BJ (cell line): ENCODE results near the gene RPS6KA2. TPM values are rescaled to one million over a fixed set of nuclear protein-coding genes. Genes with fewer than 3 reads are reported as not detected.

Source experiments
- CTCF ChIA-PET: fragments of 350-600 bp; formaldehyde crosslinking; extraction: SDS; loops from one replicate; lab custom pipeline; 2021; ENCODE audit warnings: antibody characterized with exemption, inconsistent platforms; lab: Yijun Ruan, JAX
- POLR2A ChIA-PET: fragments of 300-600 bp; sonication (Branson Sonifier 250); formaldehyde crosslinking; extraction: SDS; loops from one replicate; lab custom pipeline; 2021; ENCODE audit warnings: antibody characterized with exemption; lab: Charles Lee
- DNase-seq: peaks from one replicate; pipeline ENCODE4 v3.0.0-alpha.2; 2011; ENCODE audit warnings: low read depth
- H3K27me3 ChIP-seq: 2 replicates; pipeline ENCODE4 v1.6.0; 2011; ENCODE audit warnings: low read length; ENCODE audit not compliant: control insufficient read depth, insufficient read depth
- H3K36me3 ChIP-seq: 2 replicates; pipeline ENCODE4 v1.5.1; 2011; ENCODE audit warnings: low read length; ENCODE audit not compliant: control insufficient read depth, insufficient read depth
- H3K4me3 ChIP-seq: 2 replicates; pipeline ENCODE4 v1.5.1; 2011; ENCODE audit warnings: low read depth, mild to moderate bottlenecking, control low read depth, low read length
- polyA plus RNA-seq: library from polyadenylated mRNA; depleted of rRNA; stranded (reverse); fragments of >200 nt; gene quantifications from 2 replicates; pipeline ENCODE4 v1.2.3, GENCODE V29; 2011
- TF ChIP-seq, protein P1 (sequence below): IDR thresholded peaks from 2 replicates; pipeline ENCODE4 v1.5.1; 2011; ENCODE audit warnings: low read depth, mild to moderate bottlenecking, control low read depth, inconsistent platforms, low read length, moderate library complexity; ENCODE audit not compliant: insufficient read depth

The RPS6KA2 gene
- polyA plus RNA-seq, 1 experiment, result 80.8 TPM

- DNase-seq, result no peak
- Histone ChIP-seq H3K36me3 (peaks cover 6% of the 10 kb centered on the region), H3K4me3 (no peak overlapping the region), H3K27me3 (no peaks in the 10 kb centered on the region)
- ChIA-PET CTCF (interaction anchor here (1.3 to 2.1 kb wide), 2 partner anchors 9 to 14 kb away, joined by 3 to 11 read pairs; no protein-coding TSS in a partner anchor), POLR2A (no interaction called here)
- TF ChIP-seq, protein P1, sequence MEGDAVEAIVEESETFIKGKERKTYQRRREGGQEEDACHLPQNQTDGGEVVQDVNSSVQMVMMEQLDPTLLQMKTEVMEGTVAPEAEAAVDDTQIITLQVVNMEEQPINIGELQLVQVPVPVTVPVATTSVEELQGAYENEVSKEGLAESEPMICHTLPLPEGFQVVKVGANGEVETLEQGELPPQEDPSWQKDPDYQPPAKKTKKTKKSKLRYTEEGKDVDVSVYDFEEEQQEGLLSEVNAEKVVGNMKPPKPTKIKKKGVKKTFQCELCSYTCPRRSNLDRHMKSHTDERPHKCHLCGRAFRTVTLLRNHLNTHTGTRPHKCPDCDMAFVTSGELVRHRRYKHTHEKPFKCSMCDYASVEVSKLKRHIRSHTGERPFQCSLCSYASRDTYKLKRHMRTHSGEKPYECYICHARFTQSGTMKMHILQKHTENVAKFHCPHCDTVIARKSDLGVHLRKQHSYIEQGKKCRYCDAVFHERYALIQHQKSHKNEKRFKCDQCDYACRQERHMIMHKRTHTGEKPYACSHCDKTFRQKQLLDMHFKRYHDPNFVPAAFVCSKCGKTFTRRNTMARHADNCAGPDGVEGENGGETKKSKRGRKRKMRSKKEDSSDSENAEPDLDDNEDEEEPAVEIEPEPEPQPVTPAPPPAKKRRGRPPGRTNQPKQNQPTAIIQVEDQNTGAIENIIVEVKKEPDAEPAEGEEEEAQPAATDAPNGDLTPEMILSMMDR, result no peak
Measured at GRCh38 chr6:166516251-166516884, 110.7 kb downstream of the RPS6KA2 start.

DNA sequence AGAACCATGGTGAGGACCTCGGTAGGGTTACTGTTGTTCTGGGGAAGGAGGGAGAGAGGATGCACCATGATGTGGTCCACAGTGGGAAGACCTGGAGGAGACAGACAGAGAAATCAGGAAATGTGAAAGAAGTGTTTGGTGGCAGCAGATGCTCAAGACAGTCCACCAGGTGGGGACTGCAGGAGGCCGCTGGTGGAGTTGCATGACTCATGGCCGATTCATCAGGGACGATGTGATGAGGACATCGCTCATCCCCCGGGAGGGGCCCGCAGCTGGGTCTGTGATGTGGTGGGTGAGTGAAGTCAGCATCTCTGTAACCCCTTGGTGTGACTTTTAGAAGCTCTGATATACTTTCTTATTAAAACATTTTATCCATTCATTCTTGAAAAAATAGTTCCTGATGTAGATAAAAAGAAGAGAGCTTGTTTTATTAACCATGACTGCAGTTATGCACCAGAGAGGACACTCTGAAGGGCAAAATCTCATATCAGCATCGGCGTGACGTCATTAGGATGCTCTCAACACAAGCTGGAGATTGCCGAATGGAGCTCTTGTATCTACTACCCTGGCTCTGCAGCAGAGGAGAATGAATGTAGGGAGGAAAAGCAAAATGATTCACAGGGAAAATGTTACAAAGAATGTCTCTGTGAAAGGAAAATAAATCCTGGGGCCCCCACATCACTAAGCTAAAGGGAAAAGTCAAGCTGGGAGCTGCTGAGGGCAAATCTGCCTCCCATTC is 111.8 kb downstream of the RPS6KA2 start:
- Histone ChIP-seq H3K4me3 (no peak overlapping the region), H3K36me3 (peaks cover 3% of the 10 kb centered on the region; the same call in 1 of the 2 replicates), H3K27me3 (no peaks in the 10 kb centered on the region)
- ChIA-PET POLR2A (no interaction called here), CTCF (interaction anchor here (0.6 to 2.1 kb wide), 9 partner anchors 10 to 178 kb away, joined by 3 to 11 read pairs (median 3); partner anchors contain the start of gene RPS6KA2)
- TF ChIP-seq, protein P1, result peak; percentile 63
- DNase-seq, result peak; percentile 25

DNA sequence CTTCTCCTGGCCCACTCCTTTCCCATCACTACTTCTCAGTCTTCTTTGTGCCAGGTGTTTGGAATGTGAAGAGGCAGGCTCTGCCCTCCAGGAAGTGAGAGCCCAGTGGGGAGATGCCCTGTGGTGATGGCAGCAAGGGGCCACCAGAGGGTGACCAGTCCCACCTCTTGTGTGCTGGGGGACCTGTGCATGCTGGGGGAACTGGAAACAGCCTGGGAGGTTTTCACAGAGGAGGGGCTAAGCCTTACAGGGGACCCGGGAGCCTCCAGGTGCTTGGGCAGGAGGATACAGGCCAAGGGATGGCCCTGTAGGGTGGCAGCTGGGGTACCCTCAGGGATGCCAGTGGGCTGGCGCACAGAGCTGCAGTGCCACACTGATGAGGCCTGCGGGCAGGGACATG is 112.9 kb downstream of the RPS6KA2 start:
- Histone ChIP-seq H3K36me3 (peaks cover 5% of the 10 kb centered on the region; the same call in 1 of the 2 replicates), H3K27me3 (no peaks in the 10 kb centered on the region), H3K4me3 (no peak overlapping the region)
- no peak for DNase-seq
- ChIA-PET POLR2A (no interaction called here), CTCF (interaction anchor here (1.2 to 2.1 kb wide), 4 partner anchors 11 to 109 kb away, joined by 3 to 11 read pairs (median 4); no protein-coding TSS in a partner anchor)
- TF ChIP-seq, protein P1, result peak; percentile 16; the same call in 1 of the 2 replicates

DNA sequence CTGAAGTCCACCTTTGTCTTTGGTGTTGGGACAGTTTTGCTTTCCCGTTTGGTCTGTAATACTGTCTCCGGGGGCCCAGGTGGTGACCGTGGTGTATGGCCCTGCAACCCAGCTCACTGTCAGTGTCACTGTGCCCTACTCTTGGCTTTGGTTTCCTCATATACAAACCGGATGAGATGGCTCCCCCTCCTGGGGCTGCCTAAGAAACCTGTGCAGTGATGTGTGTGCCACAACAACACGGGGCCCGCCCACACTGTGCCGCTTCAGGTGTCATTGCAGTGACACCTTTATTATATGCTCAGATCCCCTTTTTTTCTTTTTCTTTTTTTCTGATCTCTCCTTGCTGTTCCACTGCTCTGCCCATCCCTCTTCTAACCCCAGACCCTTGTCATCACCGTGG is 114.5 kb downstream of the RPS6KA2 start:
- H3K4me3 ChIP-seq, result no peak overlapping the region
- no peaks in the 10 kb centered on the region for H3K27me3 ChIP-seq
- ChIA-PET CTCF (no interaction called here), POLR2A (no interaction called here)
- TF ChIP-seq, protein P1, result no peak
- no peak for DNase-seq
- peaks cover 5% of the 10 kb centered on the region; the same call in 1 of the 2 replicates for H3K36me3 ChIP-seq

GRCh38 chr6:166511316-166511715 is 115.7 kb downstream of the RPS6KA2 start:
- no peak for DNase-seq
- POLR2A ChIA-PET, result interaction anchor here (0.6 kb wide), 1 partner anchor 1369 kb away, joined by 3 read pairs; no protein-coding TSS in a partner anchor
- no peaks in the 10 kb centered on the region for H3K27me3 ChIP-seq

More at GRCh38 chr6:166511316-166511715, 115.7 kb downstream of the RPS6KA2 start:
- CTCF ChIA-PET, result no interaction called here
- TF ChIP-seq, protein P1, result no peak
- peaks cover 5% of the 10 kb centered on the region; the same call in 1 of the 2 replicates for H3K36me3 ChIP-seq
- H3K4me3 ChIP-seq, result no peak overlapping the region
